Measurements from ENCODE around the gene CALML6.

GRCh38 chr1:1959840-1960479, 44.9 kb downstream of the CALML6 start:
- TF ChIP-seq CTCF (conservative IDR thresholded peaks at IDR 0.05; ENCODE audit: low read depth in 2 of 2) (peak; percentile 92 to 96), EZH2 (IDR thresholded peaks at IDR 0.05; ENCODE audit: low read depth, unreplicated experiment) (no peak), CREB1 (CRISPR knock-in tag; IDR thresholded peaks at IDR 0.05; ENCODE audit: low read depth) (0 out of 2 replicates have a peak, but pooled peaks have one; percentile 5), POLR2AphosphoS5 (IDR thresholded peaks at IDR 0.05; ENCODE audit: low read depth) (no peak), JUNB (IDR thresholded peaks at IDR 0.05; ENCODE audit: unreplicated experiment) (no peak), EZH2phosphoT487 (IDR thresholded peaks at IDR 0.05; ENCODE audit: unreplicated experiment) (no peak)
- TF ChIP-seq, protein P1, sequence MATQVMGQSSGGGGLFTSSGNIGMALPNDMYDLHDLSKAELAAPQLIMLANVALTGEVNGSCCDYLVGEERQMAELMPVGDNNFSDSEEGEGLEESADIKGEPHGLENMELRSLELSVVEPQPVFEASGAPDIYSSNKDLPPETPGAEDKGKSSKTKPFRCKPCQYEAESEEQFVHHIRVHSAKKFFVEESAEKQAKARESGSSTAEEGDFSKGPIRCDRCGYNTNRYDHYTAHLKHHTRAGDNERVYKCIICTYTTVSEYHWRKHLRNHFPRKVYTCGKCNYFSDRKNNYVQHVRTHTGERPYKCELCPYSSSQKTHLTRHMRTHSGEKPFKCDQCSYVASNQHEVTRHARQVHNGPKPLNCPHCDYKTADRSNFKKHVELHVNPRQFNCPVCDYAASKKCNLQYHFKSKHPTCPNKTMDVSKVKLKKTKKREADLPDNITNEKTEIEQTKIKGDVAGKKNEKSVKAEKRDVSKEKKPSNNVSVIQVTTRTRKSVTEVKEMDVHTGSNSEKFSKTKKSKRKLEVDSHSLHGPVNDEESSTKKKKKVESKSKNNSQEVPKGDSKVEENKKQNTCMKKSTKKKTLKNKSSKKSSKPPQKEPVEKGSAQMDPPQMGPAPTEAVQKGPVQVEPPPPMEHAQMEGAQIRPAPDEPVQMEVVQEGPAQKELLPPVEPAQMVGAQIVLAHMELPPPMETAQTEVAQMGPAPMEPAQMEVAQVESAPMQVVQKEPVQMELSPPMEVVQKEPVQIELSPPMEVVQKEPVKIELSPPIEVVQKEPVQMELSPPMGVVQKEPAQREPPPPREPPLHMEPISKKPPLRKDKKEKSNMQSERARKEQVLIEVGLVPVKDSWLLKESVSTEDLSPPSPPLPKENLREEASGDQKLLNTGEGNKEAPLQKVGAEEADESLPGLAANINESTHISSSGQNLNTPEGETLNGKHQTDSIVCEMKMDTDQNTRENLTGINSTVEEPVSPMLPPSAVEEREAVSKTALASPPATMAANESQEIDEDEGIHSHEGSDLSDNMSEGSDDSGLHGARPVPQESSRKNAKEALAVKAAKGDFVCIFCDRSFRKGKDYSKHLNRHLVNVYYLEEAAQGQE (IDR thresholded peaks at IDR 0.05; ENCODE audit: unreplicated experiment): no peak
- TF ChIP-seq, protein P2, sequence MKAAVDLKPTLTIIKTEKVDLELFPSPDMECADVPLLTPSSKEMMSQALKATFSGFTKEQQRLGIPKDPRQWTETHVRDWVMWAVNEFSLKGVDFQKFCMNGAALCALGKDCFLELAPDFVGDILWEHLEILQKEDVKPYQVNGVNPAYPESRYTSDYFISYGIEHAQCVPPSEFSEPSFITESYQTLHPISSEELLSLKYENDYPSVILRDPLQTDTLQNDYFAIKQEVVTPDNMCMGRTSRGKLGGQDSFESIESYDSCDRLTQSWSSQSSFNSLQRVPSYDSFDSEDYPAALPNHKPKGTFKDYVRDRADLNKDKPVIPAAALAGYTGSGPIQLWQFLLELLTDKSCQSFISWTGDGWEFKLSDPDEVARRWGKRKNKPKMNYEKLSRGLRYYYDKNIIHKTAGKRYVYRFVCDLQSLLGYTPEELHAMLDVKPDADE (IDR thresholded peaks at IDR 0.05): no peak

Measured in GM23338 (cell line).